ENCODE measurements around the gene SLC22A23.

DNA sequence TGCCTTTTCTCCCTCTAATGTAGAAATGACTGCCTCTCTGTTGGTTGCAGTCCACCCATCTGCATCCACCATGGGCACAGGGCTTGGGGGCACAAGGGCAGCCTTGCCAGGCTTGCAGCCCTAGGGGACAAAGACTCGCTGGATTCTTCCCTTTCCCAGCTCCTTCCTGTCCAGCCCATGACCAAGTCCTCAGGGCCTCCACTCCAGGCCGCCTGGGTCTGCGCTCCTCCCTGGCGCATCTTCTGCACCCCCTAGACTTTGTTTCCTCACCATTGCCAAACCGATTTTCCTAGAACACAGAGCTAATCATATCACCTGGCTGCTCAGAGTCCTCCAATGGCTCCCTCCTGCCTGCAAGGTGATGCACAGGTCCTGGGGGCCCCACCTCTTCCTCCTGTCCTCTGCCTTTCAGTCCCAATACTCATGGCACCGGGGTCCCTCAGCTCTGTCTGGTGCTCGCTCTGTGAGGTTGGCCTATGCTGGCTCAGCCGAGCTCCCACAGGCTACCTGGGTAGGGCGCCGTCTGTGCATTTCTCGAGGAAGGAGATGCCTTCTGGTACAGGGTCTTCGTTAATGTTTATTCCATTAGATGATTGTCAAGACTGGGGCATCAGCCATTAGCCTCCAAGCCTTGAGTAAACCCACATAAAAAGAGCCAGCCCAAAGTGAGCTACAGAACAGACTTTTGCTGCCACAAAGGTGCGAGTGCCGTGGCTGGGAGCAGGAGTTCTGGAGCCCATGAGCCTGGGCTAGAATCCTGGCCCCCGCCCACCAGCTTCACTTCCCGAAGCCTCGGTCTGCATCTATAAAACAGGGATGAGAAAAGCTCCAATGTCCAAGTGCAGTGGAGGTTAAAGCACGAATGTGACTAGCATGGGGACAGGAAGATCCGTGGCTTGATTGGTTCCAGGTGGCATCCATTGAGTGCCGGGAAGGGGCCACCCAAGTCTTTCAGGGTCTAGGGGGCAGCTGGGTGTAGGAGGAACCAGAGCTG is 180.4 kb downstream of the SLC22A23 start:
- TF ChIP-seq, protein P1, sequence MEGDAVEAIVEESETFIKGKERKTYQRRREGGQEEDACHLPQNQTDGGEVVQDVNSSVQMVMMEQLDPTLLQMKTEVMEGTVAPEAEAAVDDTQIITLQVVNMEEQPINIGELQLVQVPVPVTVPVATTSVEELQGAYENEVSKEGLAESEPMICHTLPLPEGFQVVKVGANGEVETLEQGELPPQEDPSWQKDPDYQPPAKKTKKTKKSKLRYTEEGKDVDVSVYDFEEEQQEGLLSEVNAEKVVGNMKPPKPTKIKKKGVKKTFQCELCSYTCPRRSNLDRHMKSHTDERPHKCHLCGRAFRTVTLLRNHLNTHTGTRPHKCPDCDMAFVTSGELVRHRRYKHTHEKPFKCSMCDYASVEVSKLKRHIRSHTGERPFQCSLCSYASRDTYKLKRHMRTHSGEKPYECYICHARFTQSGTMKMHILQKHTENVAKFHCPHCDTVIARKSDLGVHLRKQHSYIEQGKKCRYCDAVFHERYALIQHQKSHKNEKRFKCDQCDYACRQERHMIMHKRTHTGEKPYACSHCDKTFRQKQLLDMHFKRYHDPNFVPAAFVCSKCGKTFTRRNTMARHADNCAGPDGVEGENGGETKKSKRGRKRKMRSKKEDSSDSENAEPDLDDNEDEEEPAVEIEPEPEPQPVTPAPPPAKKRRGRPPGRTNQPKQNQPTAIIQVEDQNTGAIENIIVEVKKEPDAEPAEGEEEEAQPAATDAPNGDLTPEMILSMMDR (conservative IDR thresholded peaks at IDR 0.05 in 1 of 2, IDR thresholded peaks at IDR 0.05 in 1 of 2; ENCODE audit: extremely low read depth in 1 of 2, insufficient read depth in 1 of 2, low read depth in 1 of 2, low read length in 2 of 2): no peak
- TF ChIP-seq EZH2 (IDR thresholded peaks at IDR 0.05; ENCODE audit: borderline replicate concordance, low read length): no peak

Data from mammary epithelial cell (primary cell).